ENCODE measurements around the gene SI. TPM values are rescaled to one million over a fixed set of nuclear protein-coding genes. Genes with fewer than 3 reads are reported as not detected.
"Not testable (repeated sequence)": the region's sequence is repeated elsewhere in the genome, so short reads cannot be mapped to it uniquely, and the experiment has no call there.

The SI gene
- total RNA-seq, 3 donors from 2014 or later, result not detected

- no peak for DNase-seq (ENCODE audit: low spot score in 2 of 2)
- no peaks in the 10 kb centered on the region for H3K36me3 ChIP-seq
- no peaks in the 10 kb centered on the region for H3K27me3 ChIP-seq
- no peaks in the 10 kb centered on the region for H3K9me3 ChIP-seq
- TF ChIP-seq POLR2A (IDR thresholded peaks at IDR 0.05) (no peak), POLR2AphosphoS5 (IDR thresholded peaks at IDR 0.05) (no peak), CTCF (IDR thresholded peaks at IDR 0.05) (no peak)
- no peak overlapping the region for H3K27ac ChIP-seq
- no peaks in the 10 kb centered on the region for H3K4me1 ChIP-seq
- H3K4me3 ChIP-seq, result no peak overlapping the region
- intact Hi-C loops (cut with DNase I; ENCODE audit: low total_unique reads), result no loop called here
Measured at GRCh38 chr3:164984947-164985346, 93.3 kb downstream of the SI start.

GRCh38 chr3:164962610-164963009 lies 115.7 kb downstream of the SI start:
- no peak for DNase-seq (ENCODE audit: low spot score in 2 of 2)
- TF ChIP-seq CTCF (IDR thresholded peaks at IDR 0.05) (no peak), POLR2AphosphoS5 (IDR thresholded peaks at IDR 0.05) (no peak), POLR2A (IDR thresholded peaks at IDR 0.05) (no peak)
- intact Hi-C loops (cut with DNase I; ENCODE audit: low total_unique reads), result no loop called here

GRCh38 chr3:164952966-164953365 lies 125.3 kb downstream of the SI start:
- no peaks in the 10 kb centered on the region for H3K9me3 ChIP-seq
- H3K27me3 ChIP-seq, result no peaks in the 10 kb centered on the region
- H3K36me3 ChIP-seq, result no peaks in the 10 kb centered on the region
- DNase-seq (ENCODE audit: low spot score in 2 of 2), result no peak
- no peak overlapping the region for H3K4me3 ChIP-seq
- no peaks in the 10 kb centered on the region for H3K4me1 ChIP-seq
- intact Hi-C loops (cut with DNase I; ENCODE audit: low total_unique reads), result no loop called here
- H3K27ac ChIP-seq, result no peak overlapping the region
- TF ChIP-seq POLR2A (IDR thresholded peaks at IDR 0.05) (no peak), CTCF (IDR thresholded peaks at IDR 0.05) (no peak), POLR2AphosphoS5 (IDR thresholded peaks at IDR 0.05) (no peak)

More at GRCh38 chr3:164962610-164963009, 115.7 kb downstream of the SI start:
- Histone ChIP-seq H3K27ac (no peak overlapping the region), H3K4me3 (no peak overlapping the region), H3K36me3 (no peaks in the 10 kb centered on the region), H3K4me1 (no peaks in the 10 kb centered on the region), H3K9me3 (no peaks in the 10 kb centered on the region), H3K27me3 (no peaks in the 10 kb centered on the region)

DNA sequence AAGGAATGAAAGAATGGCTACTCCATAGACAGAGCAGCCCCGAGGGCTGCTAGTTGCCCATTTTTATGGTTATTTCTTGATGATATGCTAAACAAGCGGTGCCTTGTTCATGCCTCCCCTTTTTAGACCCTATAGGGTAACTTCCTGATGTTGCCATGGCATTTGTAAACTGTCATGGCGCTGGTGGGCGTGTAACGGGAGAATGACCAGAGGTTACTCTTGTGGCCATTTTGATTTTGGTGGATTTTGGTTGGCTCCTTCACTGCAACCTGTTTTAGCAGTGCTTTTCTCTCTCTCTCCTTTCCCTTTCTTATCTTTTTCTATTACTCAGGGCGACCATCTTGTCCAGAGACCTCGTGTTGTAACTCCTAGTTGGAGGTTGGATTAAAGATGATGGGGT lies 126.9 kb downstream of the SI start:
- DNase-seq (ENCODE audit: low spot score in 2 of 2); H3K4me3 ChIP-seq; H3K4me1 ChIP-seq; H3K9me3 ChIP-seq; intact Hi-C loops (cut with DNase I; ENCODE audit: low total_unique reads); H3K36me3 ChIP-seq; H3K27me3 ChIP-seq; H3K27ac ChIP-seq: not testable (repeated sequence)

DNA sequence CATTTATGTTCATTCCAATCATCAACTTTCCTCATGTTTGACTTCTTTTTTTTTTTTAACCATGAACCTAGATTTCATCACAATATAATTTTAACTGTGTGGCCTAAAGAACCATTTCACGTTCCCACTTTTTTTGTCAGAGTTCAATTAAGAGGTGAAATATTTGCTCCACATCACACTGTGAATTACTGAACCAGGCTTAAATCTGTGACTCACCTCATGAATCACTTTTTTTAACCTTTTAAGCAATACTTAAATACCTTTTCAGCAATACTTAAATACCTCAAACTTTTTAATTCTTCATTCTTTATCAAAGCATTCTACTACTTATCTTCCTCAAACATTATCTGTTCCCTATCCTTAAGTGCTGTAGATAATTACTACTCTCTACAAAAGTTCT lies 137.6 kb downstream of the SI start:
- H3K4me1 ChIP-seq, result no peaks in the 10 kb centered on the region

More for the DNA sequence above, 137.6 kb downstream of the SI start:
- TF ChIP-seq POLR2AphosphoS5 (IDR thresholded peaks at IDR 0.05) (no peak), CTCF (IDR thresholded peaks at IDR 0.05) (no peak), POLR2A (IDR thresholded peaks at IDR 0.05) (no peak)
- intact Hi-C loops (cut with DNase I; ENCODE audit: low total_unique reads), result no loop called here
- no peak overlapping the region for H3K4me3 ChIP-seq
- H3K9me3 ChIP-seq, result peaks cover 0 to 9% of the 10 kb centered on the region in 2 donors
- no peak for DNase-seq (ENCODE audit: low spot score in 2 of 2)
- H3K27me3 ChIP-seq, result no peaks in the 10 kb centered on the region
- H3K36me3 ChIP-seq, result no peaks in the 10 kb centered on the region
- H3K27ac ChIP-seq, result no peak overlapping the region
